NCI-H2107 (cell line): Measurements from ENCODE around the gene GNG10.
"Not testable (repeated sequence)": the region's sequence is repeated elsewhere in the genome, so short reads cannot be mapped to it uniquely, and the experiment has no call there.

ENCODE experiments used
- DNase-seq: peaks from one replicate; lab custom pipeline; 2025; lab: John Stamatoyannopoulos, UW

Gene GNG10

GRCh38 chr9:111661150-111661801 lies at the start of gene GNG10:
Gene GNG10, plus strand, starts transcription at chr9:111661605. Its CDS starts 30 bp downstream, at chr9:111661635.
- peak; percentile 40 for DNase-seq

DNA sequence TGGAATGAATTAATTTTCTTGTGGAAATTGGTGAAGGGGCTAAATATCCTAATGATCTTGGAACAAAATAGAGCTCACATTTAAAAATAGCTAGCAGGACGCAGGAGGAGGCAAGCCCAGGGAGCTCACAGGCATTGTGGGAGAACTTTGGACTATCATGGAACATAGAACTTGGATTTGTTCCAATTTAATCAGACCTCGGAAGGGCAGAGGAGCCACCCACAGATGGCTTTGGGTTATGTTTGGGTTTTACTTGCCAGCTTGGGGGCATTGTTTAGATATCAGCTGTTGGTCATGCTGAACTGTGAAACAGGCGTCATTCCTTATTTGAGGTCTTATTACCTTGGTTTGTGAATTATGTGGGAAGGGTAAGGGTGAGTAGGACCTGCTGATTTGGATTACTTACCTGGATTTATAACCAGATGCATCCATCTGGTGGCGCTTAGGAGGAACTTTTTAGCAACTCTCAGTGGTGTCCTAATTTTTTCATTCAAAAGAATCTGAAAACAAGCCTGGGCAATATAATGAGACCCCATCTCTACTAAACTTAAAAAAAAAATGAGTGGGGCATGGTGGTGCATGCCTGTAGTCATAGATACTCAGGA lies 47.9 kb upstream of the GNG10 start:
- DNase-seq, result no peak

- DNase-seq, result no peak
These were observed 45.5 kb upstream of the GNG10 start for GRCh38 chr9:111615928-111616327.

- not testable (repeated sequence) for DNase-seq
These were observed 44.1 kb upstream of the GNG10 start for GRCh38 chr9:111617349-111617748.

DNA sequence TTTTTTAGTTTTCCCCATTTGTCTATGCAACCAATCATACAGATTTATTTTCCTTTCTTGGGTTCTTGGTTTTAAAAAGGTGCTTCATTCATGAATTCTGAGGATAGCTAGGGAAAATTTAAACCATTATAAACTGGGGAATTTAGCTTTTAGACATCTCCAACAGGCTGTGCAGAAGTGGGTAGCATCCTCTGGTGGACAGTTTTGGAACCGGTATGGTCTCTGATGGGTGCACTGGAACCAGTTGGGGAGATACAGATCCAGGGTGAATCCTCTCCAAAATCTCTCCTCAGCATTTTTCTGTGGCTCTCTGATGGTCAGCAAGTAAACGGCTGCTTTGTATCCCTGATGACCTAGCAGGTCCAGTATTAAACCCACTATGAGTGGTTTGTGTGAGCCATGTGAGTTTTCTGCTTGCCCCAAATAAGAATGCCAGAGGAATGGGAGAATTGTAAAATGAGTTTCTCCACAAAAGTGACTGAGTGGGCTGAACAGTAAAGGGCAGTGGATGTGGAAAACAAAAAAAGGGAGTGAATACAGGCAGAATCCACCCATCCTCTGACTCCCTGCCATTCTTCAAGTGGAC lies 39.4 kb upstream of the GNG10 start:
- no peak for DNase-seq

DNA sequence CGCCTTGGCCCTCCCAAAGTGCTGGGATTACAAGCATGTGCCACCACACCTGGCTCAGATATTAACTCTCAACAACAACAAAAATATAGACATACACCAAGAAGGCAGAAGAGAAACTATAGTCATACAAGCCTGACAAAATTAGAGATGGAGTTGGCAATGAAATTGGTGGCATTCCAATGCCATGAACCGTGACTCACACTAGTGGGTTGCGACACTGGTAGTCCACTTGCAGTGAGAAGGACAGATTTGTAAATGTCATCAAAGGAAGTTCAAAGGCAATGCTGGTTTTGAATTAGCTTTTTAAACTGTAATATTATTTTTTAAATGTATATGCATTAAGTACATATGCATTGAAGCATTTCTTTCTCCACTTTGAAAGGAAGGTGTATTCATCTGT lies 38.8 kb upstream of the GNG10 start:
- no peak for DNase-seq

GRCh38 chr9:111627260-111627963 lies 34.0 kb upstream of the GNG10 start:
- DNase-seq, result no peak

GRCh38 chr9:111628411-111628810 lies 33.0 kb upstream of the GNG10 start:
- no peak for DNase-seq

DNA sequence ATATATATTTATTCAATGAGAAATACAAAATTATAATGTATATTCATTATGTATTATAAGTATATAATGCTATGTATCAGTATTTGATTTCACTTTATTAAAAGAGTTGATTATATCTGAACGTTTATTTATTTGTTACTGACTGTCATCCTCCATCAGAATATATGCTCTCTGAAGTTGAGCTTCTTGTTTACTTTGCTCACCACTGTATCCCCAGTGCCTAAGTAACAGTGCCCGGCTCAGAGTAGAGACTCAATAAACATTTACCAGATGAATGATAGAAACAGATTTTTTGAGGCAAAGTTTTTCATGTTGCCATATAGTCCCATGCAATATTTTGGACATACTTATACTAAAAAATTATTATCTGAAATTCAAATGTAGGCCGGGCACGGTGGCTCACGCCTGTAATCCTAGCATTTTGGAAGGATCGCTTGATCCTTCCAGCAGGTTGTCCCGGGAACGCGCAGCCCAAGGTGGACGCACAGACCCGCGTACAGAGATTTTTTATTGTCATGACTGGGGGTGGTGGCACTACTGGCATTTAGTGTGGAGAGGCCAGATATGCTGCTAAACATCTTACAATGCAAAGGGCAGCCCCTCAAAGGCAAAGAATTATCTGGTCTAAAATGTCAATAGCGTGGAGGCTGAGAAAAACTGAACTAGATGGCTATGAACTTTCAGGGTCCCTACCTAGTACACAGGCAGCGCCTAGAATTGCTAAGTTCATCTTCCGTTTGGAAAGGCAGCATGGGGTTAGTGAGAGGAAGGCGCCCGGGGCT lies 31.0 kb upstream of the GNG10 start:
- no peak for DNase-seq

DNA sequence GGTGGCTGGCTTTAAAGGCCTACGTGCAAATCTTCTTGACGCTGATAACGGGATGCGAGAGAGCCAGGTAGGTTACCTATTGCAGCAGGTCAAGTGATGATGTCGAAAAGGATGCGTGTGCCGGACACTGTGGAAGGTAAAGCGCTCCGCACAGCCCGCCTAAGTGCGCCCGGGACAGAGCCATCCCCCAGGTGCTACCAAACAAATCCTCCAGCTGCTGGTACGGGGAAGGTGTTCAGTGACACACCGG lies 30.5 kb upstream of the GNG10 start:
- no peak for DNase-seq

DNA sequence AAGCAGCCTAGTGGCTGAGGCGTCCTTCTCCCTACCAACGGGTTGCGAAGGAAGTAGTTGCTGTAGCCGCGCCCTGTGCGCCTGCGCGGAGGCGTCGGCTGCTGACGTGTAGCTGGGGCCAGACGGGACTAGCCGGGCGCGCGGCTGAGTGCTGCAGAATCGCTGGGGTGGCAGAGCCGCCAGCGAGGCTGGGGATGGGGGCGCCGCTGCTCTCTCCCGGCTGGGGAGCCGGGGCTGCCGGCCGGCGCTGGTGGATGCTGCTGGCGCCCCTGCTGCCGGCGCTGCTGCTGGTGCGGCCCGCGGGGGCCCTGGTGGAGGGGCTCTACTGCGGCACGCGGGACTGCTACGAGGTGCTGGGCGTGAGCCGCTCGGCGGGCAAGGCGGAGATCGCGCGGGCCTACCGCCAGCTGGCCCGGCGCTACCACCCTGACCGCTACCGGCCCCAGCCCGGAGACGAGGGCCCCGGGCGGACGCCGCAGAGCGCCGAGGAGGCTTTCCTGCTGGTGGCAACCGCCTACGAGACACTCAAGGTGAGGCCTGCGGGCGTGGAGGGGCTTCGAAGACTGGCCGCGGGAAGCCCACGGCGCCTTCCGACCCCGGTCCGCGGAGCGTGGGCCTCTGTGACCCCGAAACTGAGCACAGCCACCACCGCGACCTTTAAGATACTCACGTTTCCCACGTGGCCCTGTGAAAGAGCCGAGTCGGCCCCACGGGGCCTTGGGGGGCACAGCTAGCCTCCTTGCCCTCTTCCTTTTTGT lies 30.0 kb upstream of the GNG10 start, which contains the start of gene DNAJC25:
Gene DNAJC25 (plus strand): TSS at position 121 of the 758 bp plus-strand sequence. CDS start 74 bp downstream, at position 195.
- DNase-seq, result peak; percentile 86

DNA sequence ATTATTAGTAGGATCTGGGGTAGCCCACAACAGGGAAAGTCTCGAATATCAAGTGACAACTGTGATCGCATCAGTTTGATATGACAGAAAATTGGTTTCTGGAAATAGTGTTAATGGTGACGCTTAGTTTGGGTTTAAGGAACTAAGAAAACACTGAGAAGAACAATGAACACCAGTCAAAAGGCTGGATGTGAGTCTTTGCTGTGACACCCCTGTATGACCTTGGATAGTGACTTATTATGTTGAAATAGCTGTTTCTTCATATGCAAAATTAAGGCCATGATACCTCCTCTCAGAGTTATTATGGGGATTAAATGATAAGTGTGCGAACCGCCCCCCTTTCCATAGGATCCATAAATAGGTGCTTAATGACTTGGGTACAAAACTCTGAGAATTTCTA lies 29.3 kb upstream of the GNG10 start:
- no peak for DNase-seq

GRCh38 chr9:111632695-111633388 lies 28.6 kb upstream of the GNG10 start:
- no peak for DNase-seq

DNA sequence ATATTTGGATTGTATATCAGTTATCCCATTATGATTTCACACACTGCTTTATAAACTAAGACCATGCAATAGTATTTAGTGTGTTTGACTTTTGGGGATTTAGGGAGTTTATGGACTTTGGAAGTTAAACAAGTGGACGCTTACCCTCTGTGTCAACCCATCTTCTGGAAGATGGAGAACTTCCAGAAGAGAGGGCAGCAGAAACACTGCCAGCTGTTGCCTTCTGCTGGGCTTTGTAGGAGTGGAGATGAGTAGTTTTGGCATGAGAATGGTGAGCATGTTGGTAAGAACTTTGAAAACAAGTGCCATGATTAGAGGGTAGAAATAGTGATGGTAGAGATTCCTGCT lies 28.0 kb upstream of the GNG10 start:
- DNase-seq, result no peak

GRCh38 chr9:111634860-111635259 lies 26.5 kb upstream of the GNG10 start:
- no peak for DNase-seq

DNA sequence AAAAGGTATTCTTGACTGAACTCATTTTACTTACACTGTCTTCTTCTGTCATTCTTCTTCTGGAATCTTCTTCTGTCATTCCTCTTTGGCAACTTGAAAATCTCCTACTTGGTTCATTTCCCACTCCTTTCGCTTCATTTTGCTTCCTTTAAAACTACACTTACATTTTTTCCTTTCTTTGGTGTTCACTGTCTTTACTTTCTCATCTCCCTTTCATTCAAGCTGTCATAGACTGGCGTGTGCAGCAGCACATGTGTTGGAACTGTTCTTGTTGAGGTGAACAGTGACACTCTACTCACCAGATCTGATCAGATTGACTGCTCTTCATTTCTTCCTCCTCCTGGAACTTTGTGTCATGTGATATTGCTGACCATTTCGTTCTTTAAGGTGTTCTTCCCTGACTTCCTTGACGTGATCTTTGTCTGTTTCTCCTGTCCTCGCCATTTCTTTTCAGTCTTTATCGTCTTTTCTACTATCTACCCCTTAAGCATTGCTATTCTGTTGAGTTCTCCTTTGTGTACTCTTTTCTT lies 23.9 kb upstream of the GNG10 start:
- DNase-seq, result no peak

DNA sequence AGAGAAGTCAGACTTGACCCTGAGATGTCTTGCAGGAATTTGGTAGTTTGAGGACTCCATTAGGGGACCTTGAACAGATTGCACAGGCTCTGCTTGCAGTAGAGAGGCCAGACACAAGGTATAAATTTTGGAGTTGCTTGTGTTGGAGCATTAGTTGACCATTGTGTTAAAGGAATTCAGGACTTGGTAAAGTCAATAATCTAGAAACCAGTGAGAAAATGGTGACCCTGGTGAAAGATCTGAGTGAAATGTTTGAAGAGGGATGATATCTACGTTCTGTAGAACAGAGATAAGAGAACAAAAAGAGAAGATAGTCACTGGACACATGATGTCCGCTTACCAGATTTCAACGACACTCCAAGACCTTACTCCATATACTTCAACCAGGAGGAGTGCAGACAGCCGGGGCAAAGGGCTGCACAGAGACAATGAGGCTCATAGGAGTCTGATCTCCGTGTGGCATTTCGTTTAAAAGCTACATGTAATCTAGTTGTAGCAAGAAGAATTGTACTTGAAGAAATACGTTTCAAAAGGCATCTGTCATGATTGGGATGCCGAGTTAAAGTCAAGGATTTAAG lies 17.1 kb upstream of the GNG10 start:
- no peak for DNase-seq

- DNase-seq, result no peak
These were observed 15.6 kb upstream of the GNG10 start for GRCh38 chr9:111645806-111646205.

DNA sequence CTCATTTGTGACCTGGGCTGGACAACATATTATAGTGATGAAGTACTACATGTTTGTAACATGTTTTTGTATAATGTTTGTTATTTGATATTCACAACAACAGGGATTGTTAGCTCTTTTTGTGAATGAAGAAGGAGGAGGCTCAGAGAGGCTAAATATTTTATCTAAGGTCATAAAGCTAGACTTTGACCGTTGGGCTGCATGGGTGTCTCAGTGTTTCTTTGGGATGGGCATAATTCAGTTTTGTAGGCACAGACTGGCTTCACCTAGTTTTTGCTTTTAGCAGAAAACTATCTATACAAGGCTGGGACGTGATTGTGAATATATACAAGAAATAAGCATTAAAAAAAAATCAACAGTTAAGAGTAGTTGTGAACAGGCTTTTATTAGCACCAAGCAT lies 15.0 kb upstream of the GNG10 start:
- no peak for DNase-seq

DNA sequence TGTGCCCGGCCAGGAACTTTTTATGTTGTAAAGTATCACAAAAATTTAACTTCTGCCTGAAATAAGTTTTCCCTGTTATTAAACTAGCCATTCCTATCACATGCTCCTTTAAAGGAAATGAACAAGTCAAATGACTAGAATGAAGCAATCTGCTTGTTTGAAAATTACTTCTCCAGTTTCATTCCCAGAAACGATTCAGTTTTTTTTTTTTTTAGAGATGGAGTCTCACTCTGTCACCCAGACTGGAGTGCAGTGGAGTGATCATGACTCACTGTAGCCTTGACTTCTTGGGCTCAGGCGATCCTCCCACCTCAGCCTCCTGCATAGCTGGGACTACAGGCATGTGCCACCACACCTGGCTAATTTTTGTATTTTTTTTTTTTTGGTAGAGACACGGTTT lies 13.3 kb upstream of the GNG10 start:
- no peak for DNase-seq

DNA sequence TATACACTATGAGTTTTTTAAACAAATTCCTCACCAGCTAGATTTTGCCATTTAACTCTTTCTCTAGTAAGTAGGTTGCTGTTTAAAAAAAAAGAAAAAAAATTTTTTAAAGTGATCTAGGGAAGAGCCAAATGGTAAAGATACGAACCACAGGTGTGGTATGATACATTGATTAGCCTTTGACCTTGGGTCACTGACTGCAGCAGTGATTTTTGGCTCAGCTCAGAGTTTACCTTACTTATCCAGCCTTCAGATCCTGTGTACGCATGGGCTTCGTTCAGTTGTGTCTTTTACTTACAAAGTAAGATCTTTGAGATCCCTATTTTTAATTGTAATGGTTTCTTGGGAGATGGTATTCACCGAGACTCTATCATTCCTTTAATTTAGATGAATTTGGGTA lies 12.4 kb upstream of the GNG10 start:
- no peak for DNase-seq
